CD4-positive, alpha-beta T cell treated with Interleukin-4 for 4 hours (primary cell): ENCODE data around the gene ROR1.

Experiments used
- DNase-seq: peaks from one replicate; pipeline ENCODE4 v3.0.0-alpha.2; 2020

The ROR1 gene

DNA sequence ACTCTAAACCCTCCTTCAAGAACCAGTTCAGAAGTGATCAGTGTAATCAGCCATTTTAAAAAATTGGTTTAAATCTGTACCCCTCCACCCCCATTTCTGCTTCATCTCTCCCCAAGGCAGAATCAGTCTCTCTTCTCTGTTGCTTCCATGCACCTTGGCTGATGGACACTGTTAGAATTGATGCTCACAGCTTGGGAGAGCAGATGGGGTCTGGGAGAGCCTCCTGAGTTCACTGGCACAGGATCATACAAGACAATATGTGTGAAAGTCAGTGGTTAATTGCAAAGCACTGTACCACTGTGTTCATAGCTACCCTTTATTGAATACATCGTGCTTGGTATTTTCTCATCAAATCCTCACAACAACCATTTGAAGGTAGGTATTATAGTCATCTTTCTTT, 140.9 kb downstream of the ROR1 start:
- DNase-seq = no peak

DNA sequence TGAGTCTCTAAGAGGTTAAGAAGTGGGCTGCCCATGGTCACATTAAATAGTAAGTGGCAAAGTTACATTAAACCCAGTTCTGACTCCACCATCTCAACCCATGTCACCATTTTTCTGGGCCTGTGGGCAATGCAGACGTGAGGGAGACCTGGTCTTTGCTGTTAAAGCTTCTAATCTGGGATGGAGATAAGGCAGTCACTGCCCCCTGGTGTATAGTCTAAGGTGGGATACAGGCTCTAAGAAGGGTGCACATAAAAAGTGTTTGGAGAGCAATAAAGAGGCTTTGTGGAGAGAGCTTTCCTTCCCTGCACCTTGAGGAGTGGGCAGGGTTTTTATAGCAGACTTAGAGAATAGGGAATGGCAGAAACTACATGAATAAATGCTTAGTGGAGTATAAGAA, 141.3 kb downstream of the ROR1 start:
- DNase-seq = no peak

DNA sequence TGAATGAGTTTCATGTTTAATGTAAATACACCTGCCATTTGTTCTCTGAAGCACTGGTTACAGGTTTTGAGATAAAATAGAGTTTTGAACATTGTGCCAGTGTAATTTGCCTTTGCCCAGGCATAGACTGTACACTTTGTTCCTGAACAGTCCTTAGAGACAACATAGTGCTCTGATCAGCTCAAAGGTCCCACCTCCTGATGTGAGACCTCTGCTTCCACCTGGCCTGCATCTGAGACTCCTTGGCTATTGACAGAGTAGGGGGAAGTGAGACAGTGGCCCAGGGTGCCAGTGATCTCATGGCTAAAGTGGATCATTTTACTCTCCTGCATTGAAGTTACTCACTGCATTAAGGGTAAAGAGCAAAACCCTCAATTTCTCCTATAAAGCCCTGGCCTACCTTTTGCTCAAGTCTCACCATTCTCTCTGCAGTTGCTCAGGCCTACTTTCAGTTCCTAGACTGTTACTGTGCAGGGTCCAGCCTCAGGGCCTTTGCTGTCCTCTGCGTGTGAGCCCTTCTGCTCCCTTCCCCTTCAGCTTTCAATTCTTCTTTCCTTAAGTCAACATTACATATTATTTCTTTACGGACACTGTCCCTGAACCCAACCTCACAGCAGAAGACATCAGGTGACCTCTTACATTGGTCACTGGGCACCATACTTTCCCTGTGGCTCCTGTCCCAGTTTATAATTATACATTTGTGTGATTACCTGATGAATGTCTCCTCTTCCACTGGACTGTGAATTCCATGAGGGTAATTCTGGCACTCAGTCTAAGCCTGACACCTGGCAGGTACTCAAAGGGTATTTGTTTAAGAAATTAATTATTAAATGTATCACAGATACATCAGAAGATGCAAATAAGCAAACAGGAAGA, 142.9 kb downstream of the ROR1 start:
- no peak for DNase-seq

DNA sequence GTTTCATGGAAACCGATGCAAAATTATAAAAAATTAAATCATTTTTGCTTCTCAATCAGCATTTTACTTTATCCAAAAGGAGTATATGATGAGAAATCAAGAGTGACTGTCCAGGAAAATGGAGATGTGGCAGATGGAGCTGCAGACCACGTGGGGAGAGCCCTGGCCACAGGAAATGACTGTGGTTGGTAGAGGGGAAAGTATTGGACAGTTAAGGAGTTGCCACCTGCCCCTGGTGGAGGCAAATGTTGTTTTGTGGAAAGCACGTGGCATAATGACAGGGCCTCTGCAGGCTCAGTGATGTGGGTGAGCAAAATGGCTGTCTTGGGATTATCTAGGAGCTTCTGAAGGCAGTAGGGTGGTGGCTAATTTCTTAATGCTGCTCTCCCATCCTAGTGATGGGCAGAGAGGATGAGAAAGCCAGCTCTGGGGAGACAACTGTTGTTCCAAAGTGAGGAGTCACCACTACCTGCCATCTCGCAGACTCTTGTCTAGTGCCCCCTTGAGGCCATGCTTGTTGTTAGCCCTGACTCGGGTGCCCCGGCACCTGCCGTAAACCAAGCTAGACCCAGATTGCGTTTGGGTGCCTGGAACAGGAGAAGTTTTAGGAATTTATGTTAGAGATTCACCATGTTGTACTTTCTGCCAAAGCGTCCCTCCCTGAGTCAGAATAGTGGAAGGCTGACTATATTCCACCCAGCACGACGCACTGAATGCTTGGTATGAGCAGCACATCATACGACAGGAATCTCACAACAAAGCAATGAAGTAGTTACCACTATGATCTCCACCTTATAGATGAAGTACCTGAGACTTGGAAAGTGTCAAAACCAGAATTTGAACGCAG, 144.0 kb downstream of the ROR1 start:
- DNase-seq = no peak

- no peak for DNase-seq
Observed at GRCh38 chr1:63918418-63918945, 144.7 kb downstream of the ROR1 start.

DNA sequence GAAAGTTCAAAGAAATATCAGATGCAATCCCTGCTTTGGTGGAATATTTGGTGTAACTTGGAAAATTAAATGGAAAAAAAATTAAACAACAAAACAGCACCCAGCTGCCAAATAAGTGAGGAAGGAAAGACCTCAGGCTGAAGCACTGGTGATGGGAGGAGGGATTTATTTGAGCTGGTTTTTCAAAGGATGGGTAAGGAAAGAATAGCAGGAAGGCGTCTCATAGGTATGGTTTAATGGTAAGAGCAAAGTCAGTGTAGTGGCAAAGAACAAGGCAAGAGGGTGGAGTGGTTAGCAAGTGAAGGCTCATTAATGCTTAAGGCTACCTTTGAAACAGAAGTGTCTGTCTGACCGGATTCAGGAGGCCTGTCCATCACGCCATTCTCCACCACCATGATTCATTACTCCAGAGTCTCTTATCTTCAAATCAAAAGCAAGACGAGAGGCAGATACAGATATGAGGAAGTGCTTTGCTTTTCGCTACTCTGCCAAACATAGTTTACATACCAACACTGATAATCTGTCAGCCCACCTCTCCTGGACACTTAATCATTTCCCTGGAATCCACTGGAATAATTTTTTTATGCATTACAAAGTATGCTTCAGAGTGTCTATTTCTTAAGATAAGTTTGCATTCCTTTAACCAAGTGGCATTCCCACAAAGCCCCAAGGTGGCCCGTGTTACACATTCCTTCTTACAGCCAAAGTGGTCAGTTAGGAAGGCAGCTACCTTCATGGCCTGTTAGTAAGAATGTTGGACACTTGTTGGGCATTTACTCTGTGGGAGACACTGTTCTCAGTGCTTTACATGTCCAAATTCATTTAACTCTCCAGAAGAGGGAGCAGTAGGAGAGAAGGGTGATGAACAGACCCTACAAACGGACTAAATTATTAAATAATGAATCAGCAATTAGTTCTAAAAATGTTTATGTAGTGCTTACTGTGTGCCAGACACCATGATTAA, 146.6 kb downstream of the ROR1 start:
- no peak for DNase-seq

DNA sequence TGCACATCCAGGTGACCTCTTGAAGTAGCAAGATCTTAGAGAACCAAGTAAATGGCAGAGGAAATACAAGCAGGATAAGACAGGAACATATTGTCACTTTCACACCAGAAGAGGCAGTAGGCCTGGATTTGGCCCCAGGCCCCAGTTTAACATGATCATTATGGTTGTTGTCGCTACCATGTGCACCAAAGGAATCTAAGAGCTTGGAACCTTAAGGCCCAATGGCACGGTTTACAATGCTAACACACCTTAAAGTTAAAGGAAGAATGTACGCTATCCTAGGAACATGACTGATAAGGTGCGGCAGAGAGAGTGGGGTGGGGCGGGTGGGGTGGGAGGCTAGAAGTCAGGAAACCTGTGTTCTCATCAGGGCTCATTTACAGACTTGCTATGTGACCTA, 147.5 kb downstream of the ROR1 start:
- no peak for DNase-seq

DNA sequence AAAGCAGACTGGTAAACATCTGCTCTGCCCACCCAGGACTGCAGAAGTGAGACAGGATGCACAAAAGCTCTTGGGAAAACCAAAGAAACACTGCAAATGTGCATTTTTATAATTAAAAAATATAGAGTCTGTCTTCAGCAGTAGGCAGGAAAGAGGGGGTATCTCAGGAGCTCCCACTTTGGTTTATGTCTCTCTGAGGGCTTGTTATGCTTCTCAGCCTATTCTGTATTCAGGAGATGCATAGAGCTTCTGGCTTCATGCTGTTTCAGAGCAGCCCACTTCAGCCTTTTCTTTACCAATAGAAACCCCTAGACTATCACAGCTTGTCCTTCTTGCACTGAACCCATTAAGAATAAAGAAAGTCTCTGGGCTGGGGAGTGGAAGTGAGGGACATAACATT, 148.0 kb downstream of the ROR1 start:
- no peak for DNase-seq

GRCh38 chr1:63922848-63923247, 149.0 kb downstream of the ROR1 start:
- no peak for DNase-seq

DNA sequence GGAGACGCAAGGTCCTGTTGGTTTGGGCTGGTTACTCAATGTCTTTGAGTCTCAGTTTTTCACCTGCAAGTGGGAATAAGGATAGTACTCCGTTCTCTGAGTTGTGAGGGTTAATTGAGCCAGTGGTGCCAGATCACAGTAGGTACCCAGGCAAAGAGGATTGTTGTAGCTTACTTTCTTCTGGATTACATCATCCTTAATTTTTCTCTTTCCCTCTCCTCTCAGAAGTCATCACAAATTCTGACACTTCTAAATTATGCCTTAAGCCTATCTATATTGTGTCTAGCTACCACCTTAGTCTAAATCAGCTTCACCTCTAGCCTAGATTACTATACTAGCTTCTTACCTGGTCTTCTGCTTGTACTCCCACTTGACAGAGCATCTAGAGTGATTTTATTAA, 149.5 kb downstream of the ROR1 start:
- no peak for DNase-seq

DNA sequence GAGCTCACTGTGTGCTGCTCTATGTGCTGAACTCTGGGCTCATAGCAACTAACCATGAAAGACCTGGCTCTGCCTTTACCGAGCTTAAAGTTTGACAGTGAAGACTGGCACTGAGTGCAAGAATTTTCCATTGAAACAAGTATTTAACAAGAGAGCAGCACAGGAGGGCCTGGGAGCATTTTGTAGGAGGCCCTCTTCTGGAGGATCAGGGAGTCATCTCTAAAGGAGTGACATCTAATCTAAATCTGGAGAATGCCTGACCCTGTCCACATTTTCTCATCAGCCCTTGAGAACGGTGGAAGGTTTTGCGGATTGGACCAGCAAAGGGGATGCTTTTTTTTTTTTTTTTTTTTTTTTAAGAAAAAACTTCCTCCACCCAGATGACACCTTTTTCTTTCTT, 150.8 kb downstream of the ROR1 start:
- DNase-seq = no peak

DNA sequence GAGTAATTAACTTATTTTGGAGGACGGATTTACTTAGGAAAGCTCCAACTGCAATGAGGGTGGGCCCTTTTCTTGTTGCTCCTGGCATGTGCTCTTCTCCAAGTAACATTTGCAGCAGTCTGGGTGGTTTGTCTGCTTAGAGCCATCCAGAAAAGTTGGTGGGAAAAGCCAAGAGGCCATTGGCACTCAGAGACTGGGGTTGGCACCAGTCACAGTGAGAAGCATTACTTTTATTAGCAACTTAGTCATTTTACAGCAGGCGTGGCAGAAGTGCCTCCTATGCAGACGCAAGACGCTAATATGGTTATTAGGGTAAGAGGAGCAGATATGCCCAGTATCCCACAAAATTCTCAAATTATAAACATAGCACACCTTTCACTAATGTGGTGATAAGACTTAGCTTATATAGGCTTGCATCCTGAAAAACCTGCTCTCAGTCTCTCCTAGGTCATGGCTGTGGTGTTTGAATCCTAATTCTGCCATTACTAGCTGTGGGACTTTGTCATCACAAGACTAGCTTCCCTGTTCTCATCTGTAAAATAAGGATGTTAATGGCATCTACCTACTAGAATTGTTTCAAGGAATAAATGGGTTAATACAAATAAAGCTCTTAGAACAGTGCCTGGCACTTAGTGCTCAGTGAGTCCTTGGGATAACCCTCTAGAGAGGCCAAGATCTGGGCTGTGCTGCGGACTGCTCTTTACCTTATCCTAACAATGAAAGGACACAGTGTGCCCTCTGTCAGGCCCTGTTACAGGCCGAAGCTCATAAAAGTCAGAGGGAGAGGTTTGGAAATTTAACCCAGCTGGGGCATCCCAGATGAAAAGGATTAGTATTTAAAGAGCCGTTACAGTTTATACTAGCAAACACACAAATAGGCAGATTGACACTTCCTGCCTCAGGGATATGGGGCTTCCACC, 154.6 kb downstream of the ROR1 start:
- no peak for DNase-seq

GRCh38 chr1:63929106-63929478, 155.3 kb downstream of the ROR1 start:
- DNase-seq = no peak

- DNase-seq = no peak
Observed at GRCh38 chr1:63931468-63931867, 157.7 kb downstream of the ROR1 start.

- DNase-seq = no peak
Observed at GRCh38 chr1:63934697-63935096, 160.9 kb downstream of the ROR1 start.

GRCh38 chr1:63935143-63935542, 161.3 kb downstream of the ROR1 start:
- no peak for DNase-seq

GRCh38 chr1:63935553-63935952, 161.7 kb downstream of the ROR1 start:
- DNase-seq = no peak

DNA sequence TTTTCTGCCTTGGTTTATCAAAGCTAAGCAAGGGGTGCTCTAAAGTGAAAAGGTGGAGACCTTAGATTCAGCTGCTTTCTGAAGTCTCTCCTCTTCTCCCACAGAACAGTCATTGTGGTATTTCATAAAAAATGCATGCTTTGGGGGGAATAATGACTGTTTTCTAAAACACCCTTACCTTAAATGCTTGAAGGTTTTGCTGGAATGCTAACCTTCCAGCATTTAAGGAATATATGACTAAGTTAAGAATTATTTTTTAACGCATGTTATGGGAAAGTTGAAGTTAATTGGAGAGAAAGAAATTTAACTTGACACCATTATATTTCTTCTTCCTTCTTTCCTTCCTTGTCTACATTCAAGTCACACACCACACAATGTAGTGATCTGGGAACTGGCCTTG, 162.5 kb downstream of the ROR1 start:
- DNase-seq = no peak

DNA sequence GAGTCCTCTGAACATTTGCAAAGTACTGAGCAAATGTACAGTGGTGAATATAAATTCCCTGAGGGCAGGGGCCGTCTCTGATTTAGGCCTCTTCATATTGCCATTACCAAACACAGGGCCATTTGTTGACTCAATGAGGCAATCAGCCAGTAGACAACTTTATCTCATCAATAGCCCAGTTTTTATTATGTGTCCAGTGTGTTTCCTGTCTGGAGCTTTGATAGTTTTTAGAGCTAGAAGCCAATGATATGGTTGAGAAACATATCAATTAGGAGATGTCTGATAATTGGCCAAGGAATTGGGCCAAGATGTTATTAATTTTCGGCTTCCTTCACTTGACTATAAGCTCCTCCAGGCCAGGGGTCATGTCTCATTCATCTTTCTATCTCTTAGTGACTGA, 163.0 kb downstream of the ROR1 start:
- DNase-seq = no peak

DNA sequence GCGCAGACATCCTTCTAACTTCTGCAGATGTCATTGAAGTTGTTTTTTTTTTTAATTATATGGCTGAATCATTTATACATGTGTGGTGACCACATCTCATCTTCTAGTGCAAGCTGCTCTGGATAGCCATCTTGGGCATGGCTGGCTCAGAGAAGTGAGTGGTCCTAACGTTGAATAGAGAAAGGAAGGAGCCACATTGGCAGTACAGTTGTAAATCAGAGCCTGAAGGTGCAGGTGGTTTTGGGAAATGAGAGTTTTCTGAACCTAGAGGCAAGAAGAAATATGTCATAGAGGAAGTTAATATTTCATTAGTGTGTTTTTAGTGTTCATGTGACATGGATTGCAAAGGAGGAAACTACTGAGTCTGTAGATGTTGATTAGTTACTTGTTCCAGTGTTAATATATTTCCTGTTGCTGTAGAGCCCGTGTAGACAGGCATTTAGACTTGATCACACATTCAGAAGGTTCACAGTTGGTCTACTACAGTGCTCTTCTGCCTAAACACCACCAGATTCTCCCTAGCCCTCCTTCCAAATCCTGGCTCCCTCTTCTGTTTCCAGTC, 163.7 kb downstream of the ROR1 start:
- DNase-seq = no peak

DNA sequence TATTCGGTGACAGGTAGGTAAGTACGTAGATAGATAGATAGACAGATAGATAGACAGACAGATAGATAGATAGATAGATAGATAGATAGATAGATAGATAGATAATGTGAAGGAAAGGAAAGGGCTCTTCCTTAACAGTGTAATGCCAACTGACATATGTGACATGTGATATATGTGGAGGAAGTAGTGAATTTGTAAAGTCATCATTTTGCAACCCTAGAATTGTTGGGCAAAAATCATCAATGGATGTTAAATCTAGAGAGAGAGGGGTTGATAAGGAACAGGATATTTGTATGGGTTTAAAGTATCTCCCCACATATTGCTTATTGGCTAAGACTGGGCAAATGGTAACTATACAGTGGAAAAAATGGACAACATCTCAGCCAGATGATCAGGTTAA, 166.6 kb downstream of the ROR1 start:
- no peak for DNase-seq
